ELR (cell line): ENCODE results near the gene MZB1.

Source experiments
- DNase-seq: peaks from one replicate; pipeline ENCODE4 v3.0.0-alpha.2; 2015; ENCODE audit warnings: low read depth

The MZB1 gene

GRCh38 chr5:139389701-139390638 is at the start of gene MZB1:
Gene MZB1 (minus strand): TSS chr5:139389913. CDS start chr5:139389856, 57 bp downstream.
- DNase-seq, result no peak

DNA sequence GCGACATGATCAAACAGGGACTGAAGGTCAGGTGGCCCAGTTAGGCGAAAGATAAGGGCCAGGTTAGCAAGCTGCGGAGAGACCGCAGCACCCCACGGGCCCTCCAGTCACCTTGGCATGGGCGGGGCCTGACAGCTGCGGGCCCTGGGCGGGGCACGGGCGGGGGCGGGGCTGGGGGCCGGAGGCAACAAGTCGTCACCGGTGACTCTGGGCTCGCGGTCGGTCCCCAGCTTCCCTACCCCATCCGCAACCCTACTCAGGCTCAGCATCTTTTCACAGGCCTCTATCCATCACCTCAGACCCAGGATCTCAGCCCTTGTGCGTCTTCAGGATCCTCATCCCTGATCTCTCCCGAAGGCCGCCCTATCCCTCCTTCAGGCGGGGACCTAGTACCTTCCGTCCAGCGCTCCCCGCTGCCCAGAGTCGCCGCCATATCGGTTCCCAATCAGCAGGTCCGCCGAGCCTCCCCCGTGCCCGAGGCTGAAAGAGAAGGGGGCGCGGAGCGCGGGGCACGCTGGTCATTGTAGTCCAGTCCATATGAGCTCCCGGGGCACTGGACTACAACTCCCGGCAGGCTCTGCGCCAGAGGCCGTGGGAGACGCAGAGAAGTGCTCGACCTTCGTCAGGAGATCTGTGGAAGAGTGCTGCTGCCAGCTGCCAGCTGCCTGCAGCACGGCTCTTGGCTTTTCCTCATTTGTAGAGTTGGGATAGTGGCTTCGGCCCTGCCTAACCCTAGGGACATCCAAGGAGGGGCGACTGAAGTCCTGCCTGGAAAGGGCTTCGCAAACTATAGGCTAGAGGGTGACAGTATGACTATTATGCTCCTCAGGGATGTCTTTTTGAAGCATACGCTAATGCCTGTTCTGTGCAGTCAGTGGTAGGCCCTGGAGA is 49.5 kb upstream of the MZB1 start, which contains the start of gene DNAJC18:
Gene DNAJC18 (minus strand): TSS at position 513 of the 891 bp plus-strand sequence. CDS start 80 bp downstream, at position 433.
- DNase-seq, result peak; percentile 92

GRCh38 chr5:139438707-139439012 is 48.9 kb upstream of the MZB1 start:
- no peak for DNase-seq

- no peak for DNase-seq
Observed at GRCh38 chr5:139435676-139436075, 46.0 kb upstream of the MZB1 start.

GRCh38 chr5:139431706-139432105 is 42.0 kb upstream of the MZB1 start:
- DNase-seq, result peak; percentile 36

DNA sequence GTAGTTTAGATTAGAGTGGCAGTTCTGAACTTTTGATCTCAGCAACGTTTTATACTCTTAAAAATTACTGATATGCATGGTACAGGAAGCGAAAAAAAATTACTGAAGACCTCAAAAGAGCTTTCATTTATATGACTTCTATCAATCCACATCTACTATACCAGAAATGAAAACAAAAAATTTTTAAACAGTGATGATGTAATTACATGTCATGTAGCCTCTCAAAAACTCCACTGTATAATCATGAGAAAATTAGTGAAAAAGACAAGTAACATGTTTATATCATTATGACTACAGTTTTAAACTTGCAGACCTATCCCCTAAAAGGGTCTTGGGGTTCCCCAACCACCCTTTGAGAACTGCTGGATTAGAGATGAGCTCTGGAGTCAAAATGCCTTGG is 40.3 kb upstream of the MZB1 start:
- no peak for DNase-seq

DNA sequence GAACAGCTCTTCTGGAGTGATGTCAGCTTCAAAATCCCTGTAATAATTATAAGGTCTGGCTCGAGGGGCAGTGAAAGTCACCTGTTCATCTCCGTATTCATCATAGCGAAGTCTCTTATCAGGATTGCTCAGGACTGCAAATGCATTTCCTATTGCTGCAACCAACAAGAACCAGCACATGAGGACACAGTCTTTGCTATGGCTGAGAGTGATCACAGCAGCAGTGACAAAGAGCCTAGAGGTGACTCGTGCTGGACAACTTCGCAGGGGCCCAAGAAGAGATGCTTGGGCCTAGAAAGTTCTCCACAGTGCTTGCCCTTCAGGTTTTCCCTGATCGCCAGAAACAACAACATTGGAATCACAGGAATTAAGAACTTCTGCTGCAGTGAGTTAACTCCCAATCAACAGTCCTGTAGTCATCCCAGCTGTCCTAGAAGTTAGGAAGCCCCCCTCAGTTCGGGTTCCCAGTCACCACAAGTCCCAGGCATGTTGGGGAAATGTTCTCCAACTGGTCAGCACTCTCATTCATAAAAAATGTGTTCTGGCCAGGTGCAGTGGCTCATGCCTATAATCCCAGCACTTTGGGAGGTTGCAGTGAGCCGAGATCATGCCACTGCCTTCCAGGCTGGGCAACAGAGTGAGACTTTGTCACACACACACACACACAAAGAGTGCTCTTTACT is 36.6 kb upstream of the MZB1 start:
- DNase-seq, result peak; percentile 60

GRCh38 chr5:139425497-139425896 is 35.8 kb upstream of the MZB1 start:
- no peak for DNase-seq

GRCh38 chr5:139422307-139422893 is 32.7 kb upstream of the MZB1 start:
- peak; percentile 81 for DNase-seq

DNA sequence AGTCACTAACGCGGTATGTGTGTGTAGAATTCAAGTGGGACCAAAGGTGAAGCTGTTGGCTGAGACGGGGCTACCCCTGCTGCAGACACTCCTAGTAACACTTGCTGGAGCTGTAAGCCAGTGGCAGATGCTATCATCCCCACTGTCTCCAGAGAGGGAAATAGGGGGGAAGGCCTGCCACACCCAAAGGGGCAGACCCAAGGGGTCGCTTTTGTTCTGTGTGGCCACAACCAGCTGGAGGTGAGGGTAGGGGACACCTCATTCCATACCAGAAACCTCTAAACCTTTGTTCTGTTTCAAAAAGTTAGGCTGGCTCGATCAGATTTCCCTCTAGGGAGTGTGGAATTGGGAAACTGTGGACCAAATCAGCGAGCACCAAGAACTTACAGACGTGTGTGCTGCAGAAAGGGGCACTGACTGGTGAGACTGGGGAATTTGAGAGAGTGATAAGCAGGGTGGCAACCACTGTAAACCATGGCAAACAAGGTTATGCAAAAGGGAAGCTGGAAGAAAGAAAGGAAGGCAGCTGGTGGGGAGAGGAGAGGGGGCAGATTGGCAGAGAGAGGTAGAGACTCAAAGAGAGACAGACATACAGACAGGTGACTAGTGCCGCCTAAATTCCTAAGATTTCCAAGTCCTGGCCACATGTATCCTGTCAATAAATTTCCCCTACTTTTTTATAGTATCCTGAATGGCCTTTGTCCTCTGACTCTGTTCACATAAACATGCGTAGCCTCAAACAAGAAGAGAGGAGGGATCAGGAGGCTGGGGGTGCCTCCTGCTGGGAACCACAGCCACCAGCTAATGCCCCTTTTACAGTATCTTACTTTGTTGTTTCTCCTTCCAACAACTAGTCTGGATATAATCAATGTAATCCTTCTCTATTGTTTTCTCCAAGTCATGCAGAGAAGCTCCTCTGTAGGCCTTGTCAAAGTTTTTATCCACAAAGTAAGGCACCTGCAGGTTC is 29.8 kb upstream of the MZB1 start:
- no peak for DNase-seq

DNA sequence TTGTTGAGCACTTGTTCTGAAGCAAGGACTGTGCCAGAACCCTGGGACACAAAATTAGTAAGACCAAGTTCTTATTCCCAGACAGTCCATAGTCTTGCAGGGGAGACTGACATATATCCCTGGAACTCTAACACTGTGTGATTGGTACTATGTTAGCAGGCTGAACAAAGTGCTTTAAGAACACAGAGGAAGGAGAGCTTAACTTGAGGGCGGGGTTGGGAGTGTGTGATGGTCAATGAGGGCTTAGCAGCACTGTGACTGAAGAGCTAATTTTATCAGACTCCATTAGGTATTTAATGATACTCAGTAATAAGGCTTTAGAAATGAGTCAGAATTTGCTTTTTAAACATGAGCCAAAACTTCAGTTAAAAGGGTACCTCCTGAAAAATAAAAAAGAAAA is 29.1 kb upstream of the MZB1 start:
- DNase-seq, result no peak

DNA sequence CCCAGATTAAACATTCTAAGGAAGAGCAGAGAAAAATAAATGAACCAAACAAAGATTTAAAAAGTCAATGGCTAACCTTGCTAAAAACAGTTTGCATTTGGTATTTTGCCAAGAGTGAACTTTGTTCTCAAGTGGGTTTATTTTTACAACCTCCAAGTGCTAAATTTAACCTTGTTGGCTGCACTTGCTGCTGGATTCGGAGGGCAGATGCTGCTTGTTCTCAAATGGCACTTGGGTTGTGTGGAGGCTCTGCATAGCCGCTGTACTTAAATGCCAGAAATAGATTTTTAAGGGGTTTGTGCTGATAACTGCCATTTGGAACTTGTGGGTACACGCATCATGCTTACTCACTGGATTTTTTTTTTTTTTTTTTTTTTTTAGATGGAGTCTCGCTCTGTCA is 27.5 kb upstream of the MZB1 start:
- DNase-seq, result peak; percentile 34

GRCh38 chr5:139416651-139417050 is 26.9 kb upstream of the MZB1 start:
- no peak for DNase-seq

DNA sequence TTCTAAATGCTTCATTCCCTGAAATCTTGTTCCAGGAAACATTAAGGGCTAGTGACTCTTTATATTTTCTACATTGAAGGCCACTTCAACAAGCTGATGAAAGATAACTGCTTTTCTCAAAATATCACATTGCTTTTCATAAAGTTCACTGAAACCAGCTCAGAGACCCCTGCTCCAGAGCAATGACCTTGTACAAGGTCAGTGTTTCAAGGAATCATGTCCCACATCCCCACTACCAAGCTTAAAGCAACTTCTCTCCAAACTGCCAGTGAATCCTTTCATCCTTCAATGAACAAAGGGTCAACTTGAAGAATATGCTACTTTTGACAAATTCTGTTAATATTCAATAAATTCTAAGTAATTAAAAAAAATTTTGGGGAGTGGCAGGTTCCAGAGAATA is 26.2 kb upstream of the MZB1 start:
- DNase-seq, result no peak

DNA sequence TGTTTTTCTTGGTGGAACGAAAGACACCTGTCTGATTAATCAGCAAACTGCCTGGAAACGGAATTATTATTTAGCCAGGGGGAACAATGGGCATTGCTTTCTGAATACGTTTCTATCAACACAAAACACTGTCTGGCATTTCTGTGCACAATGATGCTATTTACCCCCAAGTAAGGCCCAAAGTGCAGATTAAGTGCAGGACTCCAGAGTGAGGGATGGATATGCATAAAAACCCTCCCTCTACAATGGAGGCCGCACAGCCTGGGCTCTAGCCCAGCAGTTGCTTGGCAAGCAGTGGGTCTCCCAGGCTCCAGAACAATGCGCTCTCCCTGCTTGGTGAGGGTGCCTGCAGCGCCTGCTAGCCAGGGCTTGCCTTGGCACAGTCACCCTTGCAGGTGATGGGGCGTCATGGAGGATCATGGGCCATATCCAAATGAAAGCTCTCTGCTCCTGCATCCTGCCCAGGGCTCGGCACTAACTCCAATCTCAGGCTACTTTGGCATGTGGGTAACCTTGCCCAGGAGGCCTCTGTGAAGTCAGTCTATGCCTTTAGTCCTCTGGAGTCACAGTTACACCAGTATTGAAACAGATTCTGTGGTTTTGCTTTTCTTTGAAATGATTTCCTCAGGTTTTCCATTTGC is 25.6 kb upstream of the MZB1 start:
- no peak for DNase-seq

GRCh38 chr5:139414581-139415130 is 24.9 kb upstream of the MZB1 start:
- DNase-seq, result no peak

DNA sequence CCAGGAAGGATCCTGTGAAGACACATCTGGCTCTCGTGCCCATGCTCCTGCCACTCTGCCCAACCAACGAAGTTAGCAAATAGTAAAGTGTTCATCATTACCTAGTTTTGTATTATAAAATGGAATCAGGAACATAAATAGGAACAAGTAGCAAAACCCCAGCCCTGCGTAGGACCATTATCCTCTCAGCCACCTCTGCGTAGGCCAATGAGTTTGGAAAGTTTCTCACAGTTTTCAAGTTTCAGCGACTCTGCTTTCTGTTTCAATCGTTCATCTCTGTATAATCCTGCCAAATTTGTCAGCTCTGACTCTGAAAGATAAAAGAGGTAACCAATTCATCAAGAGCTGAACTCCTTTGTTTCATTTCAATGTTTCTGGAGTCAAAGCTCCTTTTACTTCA is 24.2 kb upstream of the MZB1 start:
- DNase-seq, result no peak

GRCh38 chr5:139413153-139413552 is 23.4 kb upstream of the MZB1 start:
- DNase-seq, result no peak

DNA sequence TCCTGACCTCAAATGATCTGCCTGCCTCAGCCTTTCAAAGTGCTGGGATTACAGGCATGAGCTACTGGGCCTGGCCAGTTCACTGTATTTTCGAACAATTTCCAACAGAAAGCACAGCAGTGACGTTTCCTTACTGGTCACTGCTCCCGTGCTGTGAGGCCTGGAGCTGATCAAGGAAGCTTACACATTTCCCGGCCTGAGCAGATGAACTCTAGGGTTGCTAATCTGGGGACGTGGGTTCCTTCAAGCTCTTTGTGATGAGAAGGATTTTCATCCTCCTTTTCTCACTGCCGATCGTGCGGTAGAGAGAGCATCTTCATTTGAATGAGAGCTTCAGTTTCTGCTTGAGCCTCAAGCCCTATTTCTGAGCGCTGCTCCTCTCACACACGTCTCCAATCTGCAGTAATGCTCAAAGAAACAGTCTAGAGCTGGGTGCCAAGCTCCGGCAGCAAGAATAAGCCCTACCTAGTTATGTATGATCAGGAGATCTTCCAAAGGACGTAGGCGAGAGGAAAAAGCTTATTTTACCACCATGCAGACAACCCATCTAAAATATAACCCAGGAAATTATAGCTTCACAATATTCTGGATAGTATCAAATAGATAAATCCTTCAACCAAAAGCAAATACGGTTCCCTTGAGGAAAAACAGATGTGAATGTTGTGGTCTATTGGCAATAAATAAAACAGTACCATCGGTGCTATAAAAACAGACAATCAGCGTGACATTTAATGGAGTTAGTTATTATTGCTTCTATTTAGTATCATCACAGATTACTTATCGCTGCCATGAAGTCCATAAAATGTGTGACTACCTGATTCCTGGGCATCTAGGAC is 21.5 kb upstream of the MZB1 start:
- no peak for DNase-seq
